GM18868 (cell line): ENCODE data around the gene AKR1D1.
"Not testable (repeated sequence)": the region's sequence is repeated elsewhere in the genome, so short reads cannot be mapped to it uniquely, and the experiment has no call there.

Experiments
- ATAC-seq: cut with Tn5 transposase; IDR thresholded peaks from one replicate; pipeline ENCODE4 v1.9.1; 2021; ENCODE audit warnings: mild to moderate bottlenecking, moderate library complexity; ENCODE audit not compliant: unreplicated experiment

The AKR1D1 gene

GRCh38 chr7:138116892-138117291, 40.6 kb downstream of the AKR1D1 start:
- no peak for ATAC-seq

GRCh38 chr7:138120140-138120827, 44.0 kb downstream of the AKR1D1 start:
- ATAC-seq = no peak

GRCh38 chr7:138122162-138122561, 45.9 kb downstream of the AKR1D1 start:
- ATAC-seq = no peak

- ATAC-seq = no peak
These were observed 48.9 kb downstream of the AKR1D1 start for GRCh38 chr7:138125119-138125518.

- peak; percentile 97 for ATAC-seq
These were observed 49.4 kb downstream of the AKR1D1 start for GRCh38 chr7:138125598-138126111.

- no peak for ATAC-seq
These were observed 50.7 kb downstream of the AKR1D1 start for GRCh38 chr7:138126928-138127327.

GRCh38 chr7:138127996-138128395, 51.7 kb downstream of the AKR1D1 start:
- ATAC-seq = no peak

- ATAC-seq = no peak
These were observed 53.4 kb downstream of the AKR1D1 start for GRCh38 chr7:138129551-138130165.

- ATAC-seq = peak; percentile 77
These were observed 61.3 kb downstream of the AKR1D1 start for GRCh38 chr7:138137423-138138171.

- ATAC-seq = peak; percentile 5
These were observed 62.0 kb downstream of the AKR1D1 start for GRCh38 chr7:138138244-138138643.

- ATAC-seq = no peak
These were observed 66.4 kb downstream of the AKR1D1 start for GRCh38 chr7:138142583-138143201.

- ATAC-seq = no peak
These were observed 68.7 kb downstream of the AKR1D1 start for GRCh38 chr7:138144958-138145357.

GRCh38 chr7:138146221-138146620, 70.0 kb downstream of the AKR1D1 start:
- ATAC-seq = not testable (repeated sequence)

GRCh38 chr7:138146757-138147734, 70.8 kb downstream of the AKR1D1 start:
- ATAC-seq = not testable (repeated sequence)

- no peak for ATAC-seq
These were observed 75.7 kb downstream of the AKR1D1 start for GRCh38 chr7:138151731-138152577.

GRCh38 chr7:138154661-138155060, 78.4 kb downstream of the AKR1D1 start:
- no peak for ATAC-seq

GRCh38 chr7:138157702-138158101, 81.4 kb downstream of the AKR1D1 start:
- no peak for ATAC-seq

- no peak for ATAC-seq
These were observed 82.7 kb downstream of the AKR1D1 start for GRCh38 chr7:138158739-138159528.
